H1 (cell line): ENCODE results near the gene DPEP3. TPM values are rescaled to one million over a fixed set of nuclear protein-coding genes. Genes with fewer than 3 reads are reported as not detected.

Experiments
- CTCF ChIA-PET: fragments of 300-600 bp; sonication (Branson Sonifier 250); formaldehyde crosslinking; loops from one replicate; lab custom pipeline; 2021; ENCODE audit not compliant: partially characterized antibody; lab: Charles Lee
- POLR2A ChIA-PET: fragments of 300-600 bp; sonication (Branson Sonifier 250); formaldehyde crosslinking; loops from one replicate; lab custom pipeline; 2021; ENCODE audit warnings: inconsistent platforms; ENCODE audit not compliant: partially characterized antibody; lab: Charles Lee
- DNase-seq, 2 experiments: peaks; one replicate each; pipeline versions ENCODE4 v3.0.0 to v3.0.0-alpha.2; 2010 to 2022; ENCODE audit warnings: low spot score in 2 of 2, low read depth in 1 of 2, mixed read lengths in 1 of 2
- FAIRE-seq: peaks from 2 replicates; lab custom pipeline; 2011; peaks lifted over from hg19 to GRCh38; lab: Jason Lieb, UNC
- H2AFZ ChIP-seq: 2 replicates; pipeline ENCODE4 v1.8.1; 2012; ENCODE audit warnings: low read length, inconsistent platforms
- H2AK5ac ChIP-seq: 2 replicates; pipeline ENCODE4 v1.6.1; 2013; ENCODE audit warnings: low read depth, low read length
- H2BK120ac ChIP-seq: replicated peaks from 2 replicates; pipeline ENCODE3; 2013; ENCODE audit warnings: low read depth, low read length, inconsistent platforms
- H2BK12ac ChIP-seq: 2 replicates; pipeline ENCODE4 v1.6.1; 2013; ENCODE audit warnings: low read depth, low read length
- H2BK15ac ChIP-seq: 2 replicates; pipeline ENCODE4 v1.6.1; 2013; ENCODE audit warnings: low read length
- H2BK20ac ChIP-seq: 2 replicates; pipeline ENCODE4 v1.6.1; 2013; ENCODE audit warnings: low read length
- H2BK5ac ChIP-seq: 2 replicates; pipeline ENCODE4 v1.6.1; 2013; ENCODE audit warnings: low read depth, low read length
- H3K14ac ChIP-seq: 2 replicates; pipeline ENCODE4 v1.6.1; 2013; ENCODE audit warnings: inconsistent platforms; ENCODE audit not compliant: insufficient read length
- H3K18ac ChIP-seq: 2 replicates; pipeline ENCODE4 v1.6.1; 2013; ENCODE audit warnings: low read length; ENCODE audit errors: extremely low read depth
- H3K23ac ChIP-seq: 2 replicates; pipeline ENCODE4 v1.6.1; 2013; ENCODE audit warnings: inconsistent platforms; ENCODE audit not compliant: insufficient read length
- H3K23me2 ChIP-seq: 2 replicates; pipeline ENCODE4 v1.6.1; 2013; ENCODE audit warnings: low read depth, low read length
- H3K27ac ChIP-seq: 2 replicates; pipeline ENCODE4 v1.6.1; 2011; ENCODE audit warnings: low read depth, low read length, inconsistent platforms
- H3K27me3 ChIP-seq, 4 experiments: replicated peaks in 1 of 4; 1 replicate in 1 of 4; 2 replicates in 3 of 4; pipeline versions ENCODE4 v1.6.1 to v1.8.1; 2011 to 2013; ENCODE audit warnings: low read length in 3 of 4, mild to moderate bottlenecking in 3 of 4, inconsistent platforms in 2 of 4, mixed read lengths in 2 of 4, moderate library complexity in 1 of 4; ENCODE audit not compliant: control insufficient read depth in 3 of 4, insufficient read depth in 3 of 4; ENCODE audit errors: extremely low read depth in 1 of 4
- H3K36me3 ChIP-seq, 4 experiments: 2 replicates each; pipeline versions ENCODE4 v1.6.1 to v1.8.1; 2011 to 2013; ENCODE audit warnings: mild to moderate bottlenecking in 4 of 4, low read length in 3 of 4, moderate library complexity in 2 of 4, control low read depth in 1 of 4, inconsistent platforms in 1 of 4; ENCODE audit not compliant: insufficient read depth in 4 of 4, control insufficient read depth in 2 of 4
- H3K4ac ChIP-seq: replicated peaks from 2 replicates; pipeline ENCODE3; 2013; ENCODE audit warnings: low read length, low read depth, mixed read lengths, inconsistent platforms; ENCODE audit not compliant: insufficient read length
- H3K4me1 ChIP-seq, 4 experiments: replicated peaks in 1 of 4; 1 replicate in 1 of 4; 2 replicates in 3 of 4; pipeline versions ENCODE4 v1.6.1 to v1.8.1; 2011 to 2013; ENCODE audit warnings: low read length in 3 of 4, inconsistent platforms in 2 of 4, mixed read lengths in 1 of 4; ENCODE audit not compliant: insufficient read depth in 4 of 4, control insufficient read depth in 3 of 4
- H3K4me2 ChIP-seq, 2 experiments: 2 replicates each; pipeline versions ENCODE4 v1.6.1 to v1.8.1; 2011 to 2013; ENCODE audit warnings: low read depth in 2 of 2, low read length in 2 of 2, control low read depth in 1 of 2, inconsistent platforms in 1 of 2, mild to moderate bottlenecking in 1 of 2; ENCODE audit not compliant: insufficient read depth in 1 of 2
- H3K4me3 ChIP-seq, 4 experiments: fragments of 200-600, 300-600 bp in 1 of 4; sonication (generic), shearing (Covaris generic), sonication (Bioruptor Twin) in 1 of 4; 2 replicates each; pipeline versions ENCODE4 v1.5.1 to v1.8.1; 2011 to 2016; ENCODE audit warnings: low read length in 4 of 4, low read depth in 3 of 4, control low read depth in 2 of 4, inconsistent platforms in 2 of 4, mild to moderate bottlenecking in 2 of 4, mixed read lengths in 1 of 4, moderate library complexity in 1 of 4; ENCODE audit not compliant: insufficient read depth in 2 of 4; ENCODE audit errors: extremely low read depth in 1 of 4
- H3K56ac ChIP-seq: replicated peaks from 2 replicates; pipeline ENCODE3; 2013; ENCODE audit warnings: low read depth, mild to moderate bottlenecking, mixed read lengths, low read length, inconsistent platforms; ENCODE audit not compliant: insufficient read length
- H3K79me1 ChIP-seq: 2 replicates; pipeline ENCODE4 v1.6.1; 2013; ENCODE audit warnings: low read depth, low read length, control low read depth
- H3K79me2 ChIP-seq, 2 experiments: 2 replicates each; pipeline versions ENCODE4 v1.6.1 to v1.8.1; 2012 to 2013; ENCODE audit warnings: low read length in 2 of 2, mild to moderate bottlenecking in 2 of 2, inconsistent platforms in 1 of 2; ENCODE audit not compliant: insufficient read depth in 2 of 2, control insufficient read depth in 1 of 2
- H3K9ac ChIP-seq, 4 experiments: replicated peaks in 1 of 4; 1 replicate in 1 of 4; 2 replicates in 3 of 4; pipeline versions ENCODE4 v1.6.1 to v1.8.1; 2011 to 2013; ENCODE audit warnings: low read depth in 3 of 4, low read length in 3 of 4, control low read depth in 2 of 4, mild to moderate bottlenecking in 2 of 4, moderate library complexity in 2 of 4, inconsistent platforms in 1 of 4; ENCODE audit errors: extremely low read depth in 1 of 4
- H3K9me3 ChIP-seq, 2 experiments: 2 replicates each; pipeline versions ENCODE4 v1.6.1 to v1.8.1; 2012 to 2013; ENCODE audit warnings: mild to moderate bottlenecking in 2 of 2, moderate library complexity in 2 of 2, control low read depth in 1 of 2, inconsistent platforms in 1 of 2, low read depth in 1 of 2, low read length in 1 of 2, mixed read lengths in 1 of 2; ENCODE audit not compliant: insufficient read depth in 2 of 2
- H4K20me1 ChIP-seq, 2 experiments: replicated peaks in 1 of 2; 2 replicates each; pipeline versions ENCODE3 to v1.8.1; 2011 to 2013; ENCODE audit warnings: inconsistent platforms in 2 of 2, low read length in 2 of 2, mild to moderate bottlenecking in 1 of 2; ENCODE audit not compliant: insufficient read depth in 2 of 2, control insufficient read depth in 1 of 2
- H4K5ac ChIP-seq: 2 replicates; pipeline ENCODE4 v1.6.1; 2013; ENCODE audit warnings: low read length, low read depth, mixed read lengths, inconsistent platforms; ENCODE audit not compliant: insufficient read length
- H4K8ac ChIP-seq: 2 replicates; pipeline ENCODE4 v1.8.0; 2013; ENCODE audit warnings: mild to moderate bottlenecking, moderate library complexity, low read length, inconsistent platforms; ENCODE audit not compliant: insufficient read depth; ENCODE audit errors: extremely low read depth
- H4K91ac ChIP-seq: replicated peaks from 2 replicates; pipeline ENCODE3; 2013; ENCODE audit warnings: low read length, mixed read lengths, inconsistent platforms; ENCODE audit not compliant: insufficient read length
- BACH1 ChIP-seq: IDR thresholded peaks from 2 replicates; pipeline ENCODE4 v1.6.1; 2012; ENCODE audit warnings: low read length, improper control_type of control experiment
- BCL11A ChIP-seq, 2 experiments: IDR thresholded peaks; one replicate each; pipeline ENCODE4 v1.6.1; 2011; ENCODE audit warnings: low read depth in 2 of 2, low read length in 2 of 2, mild to moderate bottlenecking in 2 of 2
- HDAC2 ChIP-seq, 2 experiments: fragments of 300-600 bp in 1 of 2; sonication (generic) in 1 of 2; IDR thresholded peaks; 2 replicates each; pipeline ENCODE4 v1.6.1; 2011 to 2012; ENCODE audit warnings: low read depth in 2 of 2, low read length in 2 of 2, mild to moderate bottlenecking in 2 of 2, moderate library complexity in 2 of 2, borderline replicate concordance in 1 of 2, inconsistent platforms in 1 of 2
- KDM4A ChIP-seq: IDR thresholded peaks from one replicate; pipeline ENCODE4 v1.7.1; 2012; ENCODE audit warnings: low read depth, mild to moderate bottlenecking, moderate library complexity, low read length, inconsistent platforms; ENCODE audit not compliant: severe bottlenecking
- SAP30 ChIP-seq: fragments of 300-600 bp; sonication (generic); IDR thresholded peaks from 2 replicates; pipeline ENCODE4 v1.7.1; 2012; ENCODE audit warnings: low read length, moderate library complexity, mild to moderate bottlenecking, inconsistent platforms; ENCODE audit not compliant: insufficient read depth, insufficient replicate concordance
- WGBS, 2 experiments: shearing (Covaris generic) in 1 of 2; methylation state at CpG; one replicate each; pipeline versions ENCODE4 v1.1.6 to v1.1.7; 2013 to 2015; ENCODE audit warnings: low lambda C conversion rate in 2 of 2, mixed read lengths in 2 of 2, inconsistent platforms in 1 of 2, low coverage in 1 of 2, missing lambda C conversion rate in 1 of 2; ENCODE audit not compliant: insufficient replicate concordance in 2 of 2, insufficient coverage in 1 of 2, insufficient read length in 1 of 2; ENCODE audit errors: extremely low coverage in 1 of 2, missing lambda C conversion rate in 1 of 2; 5-methylcytosine and 5-hydroxymethylcytosine counted together
- polyA plus RNA-seq, 7 experiments: library from polyadenylated mRNA; depleted of rRNA in 3 of 7; stranded (reverse) in 5 of 7; unstranded in 2 of 7; fragments of >200 nt in 5 of 7; fragments of 200-250 nt in 2 of 7; gene quantifications; 1 replicate in 5 of 7; 2 replicates in 1 of 7; 4 replicates in 1 of 7; pipeline versions ENCODE4 v1.2.1 to v1.2.3, GENCODE V29; 2011 to 2013; ENCODE audit warnings: missing spikeins in 2 of 7, mixed read lengths in 2 of 7
- total RNA-seq: library from RNA; stranded (reverse); fragmentation: NEBNext Ultra II Directional; extraction: Animal tissue kit (Norgen Biotek cat#: 25700); gene quantifications from 2 replicates; pipeline ENCODE4 v1.2.1, GENCODE V29; 2021
- TF ChIP-seq, protein P1 (sequence below): IDR thresholded peaks from 2 replicates; pipeline ENCODE4 v1.6.1; 2012; ENCODE audit warnings: low read length, inconsistent platforms
- TF ChIP-seq, protein P2 (sequence below): IDR thresholded peaks from 2 replicates; pipeline ENCODE4 v1.6.1; 2012; ENCODE audit warnings: inconsistent platforms

Gene DPEP3
- total and polyA plus RNA-seq, 2 of the 8 experiments (the other 6 are each of a cell fraction or from before 2014, with no cell fraction given), result 6.5 to 9.9 TPM

DNA sequence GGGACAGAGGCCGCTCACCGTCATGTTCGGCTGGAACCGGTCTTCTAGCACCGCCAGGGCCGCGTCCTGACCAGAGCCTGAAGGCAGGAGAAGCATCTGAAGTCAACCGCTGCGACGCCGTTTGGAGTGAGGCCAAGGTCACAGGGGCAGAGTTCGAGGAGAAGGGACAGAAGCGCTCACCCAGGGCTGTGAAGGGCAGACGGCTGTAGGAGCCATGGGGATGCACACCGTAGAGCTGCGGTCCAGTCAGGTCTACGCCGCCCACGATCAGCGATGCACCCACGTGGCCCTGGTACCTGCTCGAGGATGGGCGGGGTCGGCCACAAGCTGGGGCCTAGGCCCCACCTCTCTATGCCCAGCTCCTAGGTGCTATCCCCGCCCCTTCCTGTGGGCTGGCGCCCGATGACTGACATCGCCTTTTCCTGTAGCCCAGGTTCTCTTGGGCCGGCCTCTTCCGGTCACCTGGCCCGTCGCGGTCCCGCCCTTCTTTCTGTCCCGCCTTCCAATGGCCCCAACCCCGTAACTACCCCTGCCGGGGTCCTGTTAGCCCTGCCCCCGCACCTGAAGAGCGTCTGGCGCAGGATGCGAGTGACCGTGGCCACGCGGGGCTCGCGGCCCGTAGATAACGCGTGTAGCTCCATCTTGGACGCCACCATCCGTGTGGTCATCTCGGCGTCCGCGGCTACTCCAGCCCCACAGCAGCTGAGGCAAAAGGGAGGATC lies 44.7 kb downstream of the DPEP3 start:
- peak overlapping the region; percentile 74; the same call in 1 of the 2 replicates for H3K27ac ChIP-seq
- DNase-seq (peak; percentile 90 to 93), FAIRE-seq (peak; percentile 68)
- peak overlapping the region; percentile 69 to 98 (median 92) for H3K4me3 ChIP-seq
- peak overlapping the region; percentile 96 for H3K4me2 ChIP-seq
- peak overlapping the region; percentile 81 for H4K8ac ChIP-seq
- H3K9ac ChIP-seq, result peak overlapping the region; percentile 59 to 89 (median 74)
- peak overlapping the region; percentile 37; the same call in 1 of the 2 replicates for H2AFZ ChIP-seq
- H3K14ac ChIP-seq, result no peak overlapping the region
- H2BK120ac ChIP-seq, result no peak overlapping the region
- ChIA-PET POLR2A (interaction anchor here (0.6 to 4.2 kb wide), 37 partner anchors 9 to 301 kb away, joined by 3 to 47 read pairs (median 4); partner anchors contain the start of genes CENPT, DDX28, DPEP2 and DUS2), CTCF (interaction anchor here (0.7 to 27.1 kb wide), 24 partner anchors 10 to 414 kb away, joined by 3 to 623 read pairs (median 4); partner anchors contain the start of genes C16orf86, EDC4, ENKD1 and NRN1L)
- H4K91ac ChIP-seq, result peak overlapping the region; percentile 98
- peaks cover 0 to 15% (median 8%) of the 10 kb centered on the region in 4 experiments; a peak in 5 of 7 replicates for H3K4me1 ChIP-seq
- peaks cover 0 to 15% of the 10 kb centered on the region in 2 experiments for H4K20me1 ChIP-seq
- WGBS, 2 experiments, result 2% methylated on average over 45 of the region's 55 CpGs; no CpG with 5 or more reads in 1 of the 2 experiments
- H3K79me1 ChIP-seq, result peaks cover 4% of the 10 kb centered on the region; the same call in 1 of the 2 replicates
- H4K5ac ChIP-seq, result peak overlapping the region; percentile 97
- no peaks in the 10 kb centered on the region for H3K27me3 ChIP-seq
- peak overlapping the region; percentile 99 for H3K4ac ChIP-seq
- H3K79me2 ChIP-seq, result 0 out of 4 replicates have a peak, but pooled peaks cover 0 to 3% of the 10 kb centered on the region in 2 experiments
- peak overlapping the region; percentile 90; the same call in 1 of the 2 replicates for H2BK12ac ChIP-seq
- peak overlapping the region; percentile 93 for H2BK5ac ChIP-seq
- H3K23me2 ChIP-seq, result peaks cover 18% of the 10 kb centered on the region
- peak overlapping the region; percentile 97 for H3K18ac ChIP-seq
- H3K56ac ChIP-seq, result peak overlapping the region; percentile 93
- H2BK15ac ChIP-seq, result no peak overlapping the region; the same call in 1 of the 2 replicates
- no peaks in the 10 kb centered on the region for H3K36me3 ChIP-seq
- no peak overlapping the region for H2BK20ac ChIP-seq
- no peaks in the 10 kb centered on the region for H3K9me3 ChIP-seq
- H2AK5ac ChIP-seq, result no peak overlapping the region; the same call in 1 of the 2 replicates
- H3K23ac ChIP-seq, result no peak overlapping the region
- TF ChIP-seq HDAC2 (IDR thresholded peaks at IDR 0.05; ENCODE audit: borderline replicate concordance in 1 of 2, low read depth in 2 of 2, low read length in 2 of 2), result 0 out of 4 replicates have a peak, but pooled peaks have one; percentile 15 to 69
- peak; percentile 54; the same call in 1 of the 2 replicates for TF ChIP-seq BACH1
- peak; percentile 49 for TF ChIP-seq SAP30
- TF ChIP-seq, protein P1, sequence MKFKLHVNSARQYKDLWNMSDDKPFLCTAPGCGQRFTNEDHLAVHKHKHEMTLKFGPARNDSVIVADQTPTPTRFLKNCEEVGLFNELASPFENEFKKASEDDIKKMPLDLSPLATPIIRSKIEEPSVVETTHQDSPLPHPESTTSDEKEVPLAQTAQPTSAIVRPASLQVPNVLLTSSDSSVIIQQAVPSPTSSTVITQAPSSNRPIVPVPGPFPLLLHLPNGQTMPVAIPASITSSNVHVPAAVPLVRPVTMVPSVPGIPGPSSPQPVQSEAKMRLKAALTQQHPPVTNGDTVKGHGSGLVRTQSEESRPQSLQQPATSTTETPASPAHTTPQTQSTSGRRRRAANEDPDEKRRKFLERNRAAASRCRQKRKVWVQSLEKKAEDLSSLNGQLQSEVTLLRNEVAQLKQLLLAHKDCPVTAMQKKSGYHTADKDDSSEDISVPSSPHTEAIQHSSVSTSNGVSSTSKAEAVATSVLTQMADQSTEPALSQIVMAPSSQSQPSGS, result 0 out of 2 replicates have a peak, but pooled peaks have one; percentile 78
- TF ChIP-seq BCL11A (IDR thresholded peaks at IDR 0.05; ENCODE audit: low read depth in 2 of 2, low read length in 2 of 2), result no peak
- TF ChIP-seq, protein P2, sequence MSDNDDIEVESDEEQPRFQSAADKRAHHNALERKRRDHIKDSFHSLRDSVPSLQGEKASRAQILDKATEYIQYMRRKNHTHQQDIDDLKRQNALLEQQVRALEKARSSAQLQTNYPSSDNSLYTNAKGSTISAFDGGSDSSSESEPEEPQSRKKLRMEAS, result peak; percentile 98
- no peak for TF ChIP-seq KDM4A
